Measurements from ENCODE around the gene AQP6. TPM values are rescaled to one million over a fixed set of nuclear protein-coding genes. Genes with fewer than 3 reads are reported as not detected.

Gene AQP6
- total and polyA plus RNA-seq, 10 of the 15 experiments (the other 5 are each of a cell fraction or from before 2014, with no cell fraction given), result not detected

- H3K27me3 ChIP-seq (replicated peaks in 1 of 2; ENCODE audit: control insufficient read depth in 2 of 2, insufficient read depth in 2 of 2, low read length in 1 of 2), result peaks cover 5 to 19% of the 10 kb centered on the region in 2 experiments
- ChIA-PET RAD21 (ENCODE audit: unreplicated experiment) (interaction anchor here (5.1 kb wide), 1 partner anchor 103 kb away, joined by 74 read pairs; no protein-coding TSS in a partner anchor), SMC1A (ENCODE audit: uncharacterized antibody, unreplicated experiment) (interaction anchor here (1.0 to 4.2 kb wide), 4 partner anchors 91 to 963 kb away, joined by 3 to 25 read pairs (median 15); no protein-coding TSS in a partner anchor), CTCF (interaction anchor here (0.6 to 5.9 kb wide), 9 partner anchors 11 to 210 kb away, joined by 3 to 121 read pairs (median 12); partner anchors contain the start of gene AQP2), POLR2A (no interaction called here)
- 7% methylated on average over 13 of the region's 13 CpGs for WGBS (ENCODE audit: insufficient coverage, insufficient replicate concordance, low lambda C conversion rate, missing lambda C conversion rate)
- H4K20me1 ChIP-seq (ENCODE audit: control insufficient read depth, insufficient read depth), result no peaks in the 10 kb centered on the region
- FAIRE-seq, result no peak
- no peaks in the 10 kb centered on the region for H3K79me2 ChIP-seq (ENCODE audit: control insufficient read depth, insufficient read depth, low read length)
- TF ChIP-seq MEF2B (IDR thresholded peaks at IDR 0.05; ENCODE audit: partially characterized antibody, poor library complexity, severe bottlenecking) (no peak), SKIL (IDR thresholded peaks at IDR 0.05; ENCODE audit: low read depth, poor library complexity, severe bottlenecking) (no peak), SMARCA5 (IDR thresholded peaks at IDR 0.05) (no peak), HSF1 (IDR thresholded peaks at IDR 0.05; ENCODE audit: low read depth, low read length) (no peak), ASH2L (IDR thresholded peaks at IDR 0.05; ENCODE audit: borderline replicate concordance, low read depth) (no peak), CREM (IDR thresholded peaks at IDR 0.05; ENCODE audit: low read depth) (no peak), TCF12 (IDR thresholded peaks at IDR 0.05; ENCODE audit: low read depth, low read length) (no peak), ZNF207 (IDR thresholded peaks at IDR 0.05; ENCODE audit: borderline replicate concordance) (no peak), TBL1XR1 (IDR thresholded peaks at IDR 0.05; ENCODE audit: low read depth, low read length) (no peak), RELA (IDR thresholded peaks at IDR 0.05; ENCODE audit: borderline replicate concordance, partially characterized antibody) (no peak), FOXK2 (IDR thresholded peaks at IDR 0.05) (no peak), RBBP5 (conservative IDR thresholded peaks at IDR 0.05) (no peak), REST (IDR thresholded peaks at IDR 0.05; ENCODE audit: low read depth, low read length) (no peak)
- H3K4me3 ChIP-seq, result no peak overlapping the region
- no peak overlapping the region for H2AFZ ChIP-seq (ENCODE audit: control insufficient read depth, low read depth, low read length)
- no peak overlapping the region for H3K9ac ChIP-seq (ENCODE audit: control insufficient read depth, insufficient read depth, low read length)
- H3K4me2 ChIP-seq (ENCODE audit: control insufficient read depth, insufficient read depth), result no peak overlapping the region
- no peak overlapping the region for H3K27ac ChIP-seq (ENCODE audit: control insufficient read depth, insufficient read depth)
- ATAC-seq, result no peak
- no peak for DNase-seq (ENCODE audit: low read depth, low spot score)
- in situ Hi-C loops (cut with MboI), result no loop called here
- no peaks in the 10 kb centered on the region for H3K36me3 ChIP-seq (ENCODE audit: control insufficient read depth in 2 of 2, insufficient read depth in 2 of 2, low read length in 1 of 2)
- peaks cover 8% of the 10 kb centered on the region for H3K4me1 ChIP-seq (ENCODE audit: control insufficient read depth, insufficient read depth, low read length)
- intact Hi-C loops (cut with micrococcal nuclease; ENCODE audit: unreplicated experiment), result loop anchor here (5.0 kb wide), 1 partner anchor 212 kb away; no protein-coding TSS in a partner anchor
- no TSS peak for BruUV-seq (replicated peaks)
- H3K9me3 ChIP-seq (replicated peaks; ENCODE audit: control insufficient read depth, insufficient read depth, low read length), result no peaks in the 10 kb centered on the region; the same call in 2 of the 3 replicates
Measured at GRCh38 chr12:49964849-49965624, 7.7 kb upstream of the AQP6 start.
